ENCODE measurements around the gene KLF1. TPM values are rescaled to one million over a fixed set of nuclear protein-coding genes. Genes with fewer than 3 reads are reported as not detected.

The KLF1 gene
- total and polyA plus RNA-seq, 2 of the 13 experiments (the other 11 are each of a cell fraction or from before 2014, with no cell fraction given): not detected

- TF ChIP-seq TBL1XR1 (IDR thresholded peaks at IDR 0.05; ENCODE audit: borderline replicate concordance, low read length, partially characterized antibody) (no peak), KDM6A (CRISPR knock-in tag; IDR thresholded peaks at IDR 0.05; ENCODE audit: low read depth) (peak; percentile 38; the same call in 1 of the 2 replicates), ZNF562 (CRISPR knock-in tag; IDR thresholded peaks at IDR 0.05; ENCODE audit: borderline replicate concordance) (no peak), MIER3 (CRISPR knock-in tag; IDR thresholded peaks at IDR 0.05; ENCODE audit: borderline replicate concordance) (peak; percentile 20; the same call in 1 of the 2 replicates), PATZ1 (CRISPR knock-in tag; IDR thresholded peaks at IDR 0.05) (no peak), SAP130 (CRISPR knock-in tag; IDR thresholded peaks at IDR 0.05; ENCODE audit: low read depth) (peak; percentile 74), NAIF1 (CRISPR knock-in tag; IDR thresholded peaks at IDR 0.05; ENCODE audit: borderline replicate concordance) (no peak), ZNF414 (CRISPR knock-in tag; IDR thresholded peaks at IDR 0.05) (0 out of 2 replicates have a peak, but pooled peaks have one; percentile 2), HMG20A (CRISPR knock-in tag; IDR thresholded peaks at IDR 0.05; ENCODE audit: borderline replicate concordance) (peak; percentile 35; the same call in 1 of the 2 replicates), ZC3H4 (CRISPR knock-in tag; IDR thresholded peaks at IDR 0.05; ENCODE audit: borderline replicate concordance) (no peak), KAT8 (CRISPR knock-in tag; IDR thresholded peaks at IDR 0.05) (peak; percentile 59; the same call in 1 of the 2 replicates), ZC3H13 (CRISPR knock-in tag; IDR thresholded peaks at IDR 0.05) (no peak), ZNF362 (CRISPR knock-in tag; IDR thresholded peaks at IDR 0.05; ENCODE audit: borderline replicate concordance) (no peak; the same call in 1 of the 2 replicates), UBTF (CRISPR knock-in tag; IDR thresholded peaks at IDR 0.05) (peak; percentile 59), ZNF543 (CRISPR knock-in tag; IDR thresholded peaks at IDR 0.05) (no peak), RARA (CRISPR knock-in tag; IDR thresholded peaks at IDR 0.05) (peak; percentile 44; the same call in 1 of the 2 replicates), ZBTB4 (CRISPR knock-in tag; IDR thresholded peaks at IDR 0.05; ENCODE audit: borderline replicate concordance) (peak; percentile 78; the same call in 1 of the 2 replicates), ZNF350 (CRISPR knock-in tag; IDR thresholded peaks at IDR 0.05; ENCODE audit: borderline replicate concordance, low read depth) (peak; percentile 48; the same call in 1 of the 2 replicates)
These were observed 22.0 kb downstream of the KLF1 start (continued) for GRCh38 chr19:12864721-12865715.
